Mammary epithelial cell (primary cell): Measurements from ENCODE around the gene DPM2.

ENCODE experiments used
- CTCF ChIP-seq, 2 donors: IDR thresholded peaks in 1 of 2; conservative IDR thresholded peaks in 1 of 2; 2 replicates each; pipeline ENCODE4 v1.5.1; 2011 to 2012; ENCODE audit warnings: inconsistent platforms in 2 of 2, low read length in 2 of 2, mild to moderate bottlenecking in 2 of 2, control low read depth in 1 of 2, low read depth in 1 of 2; ENCODE audit not compliant: insufficient read depth in 1 of 2; ENCODE audit errors: extremely low read depth in 1 of 2
- EZH2 ChIP-seq: IDR thresholded peaks from 2 replicates; pipeline ENCODE4 v1.6.1; 2012; ENCODE audit warnings: low read length, inconsistent platforms, borderline replicate concordance

- TF ChIP-seq CTCF (conservative IDR thresholded peaks at IDR 0.05 in 1 of 2, IDR thresholded peaks at IDR 0.05 in 1 of 2; ENCODE audit: extremely low read depth in 1 of 2, insufficient read depth in 1 of 2, low read depth in 1 of 2, low read length in 2 of 2) (no peak), EZH2 (no peak)
Observed at GRCh38 chr9:127953154-127953553, 15.5 kb upstream of the DPM2 start.
